ENCODE measurements around the gene NAXD.
"Not testable (repeated sequence)": the region's sequence is repeated elsewhere in the genome, so short reads cannot be mapped to it uniquely, and the experiment has no call there.

NAXD gene

DNA sequence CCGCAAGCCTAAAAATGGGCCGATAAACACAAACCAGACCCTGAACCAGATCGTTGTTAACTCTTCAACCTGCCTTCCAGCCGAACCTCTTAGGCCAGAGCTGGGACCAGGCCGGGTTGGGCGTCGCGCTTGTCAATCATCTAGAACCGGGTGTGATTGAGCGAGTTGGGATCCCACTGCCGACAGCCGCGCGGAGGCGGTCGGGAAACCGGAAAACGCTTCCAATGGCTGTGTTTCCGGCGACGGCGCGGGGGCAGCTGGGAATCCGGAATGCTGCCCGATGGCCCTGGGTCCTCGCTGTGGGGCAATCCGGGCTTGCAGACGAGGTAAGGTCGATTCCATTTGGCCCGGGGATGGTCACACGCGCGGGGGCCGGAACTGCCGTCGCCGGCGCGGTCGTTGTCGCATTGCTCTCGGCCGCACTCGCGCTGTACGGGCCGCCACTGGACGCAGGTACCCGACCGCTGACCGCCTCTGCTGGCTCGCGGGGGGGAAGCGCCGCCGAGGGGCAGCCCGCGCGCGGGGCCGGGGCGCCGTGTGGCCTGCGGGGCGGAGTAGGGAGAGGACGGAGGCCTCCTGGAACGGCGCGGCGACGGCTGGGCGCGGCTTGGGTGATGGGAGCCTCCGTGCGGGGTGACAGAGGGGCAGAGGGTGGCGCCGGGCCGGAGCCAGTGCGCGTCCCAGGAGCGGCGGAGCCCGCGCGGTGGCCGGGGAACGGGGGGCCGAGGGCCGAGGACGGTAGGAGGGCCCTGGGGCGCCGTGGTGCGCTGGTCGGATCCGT, at the start of gene NAXD:
NAXD (plus strand) TSS at position 224 of the 781 bp plus-strand sequence; CDS start at position 281, 57 bp downstream.
- peak; percentile 30 to 62 for DNase-seq (ENCODE audit: low read depth in 2 of 2)

DNA sequence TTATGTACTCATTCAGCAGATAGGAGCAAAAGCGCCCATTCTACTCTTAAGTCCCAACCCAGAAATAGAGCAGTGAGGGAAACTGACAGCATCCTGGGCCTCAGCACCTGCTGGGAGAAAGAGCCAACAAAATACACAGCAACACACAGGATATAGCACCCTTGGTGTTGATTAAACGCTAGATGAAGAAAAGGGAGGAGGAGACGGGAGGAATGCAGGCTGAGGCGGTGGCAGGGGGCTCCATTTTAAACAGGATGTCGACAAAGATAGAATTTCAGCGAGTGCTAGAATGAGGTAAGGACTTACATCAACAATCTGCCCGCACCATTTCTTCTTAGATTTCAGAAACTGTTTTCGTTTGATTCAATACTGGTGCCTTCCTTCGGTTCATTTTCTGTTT, 49.2 kb upstream of the NAXD start:
- DNase-seq (ENCODE audit: low read depth in 2 of 2): no peak

DNA sequence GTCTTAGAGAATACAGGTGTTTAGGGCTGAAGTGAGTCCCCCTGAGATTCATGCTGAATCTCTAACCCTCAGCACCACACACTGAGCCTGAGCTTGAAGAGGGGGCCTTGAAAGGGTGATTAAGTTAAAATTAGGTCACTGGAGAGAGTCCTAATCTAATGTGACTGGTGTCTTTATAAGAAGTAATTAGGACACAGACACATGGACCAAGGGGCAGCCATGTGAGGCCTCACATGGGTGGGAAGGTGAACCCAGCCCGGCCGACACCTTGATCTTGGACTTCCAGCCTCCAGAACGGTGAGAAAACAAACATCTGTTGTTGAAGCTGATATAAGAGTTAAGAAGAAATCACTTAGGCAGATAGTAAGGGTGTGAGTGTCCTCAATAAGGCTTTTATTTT, 46.7 kb upstream of the NAXD start:
- no peak for DNase-seq (ENCODE audit: low read depth in 2 of 2)

DNA sequence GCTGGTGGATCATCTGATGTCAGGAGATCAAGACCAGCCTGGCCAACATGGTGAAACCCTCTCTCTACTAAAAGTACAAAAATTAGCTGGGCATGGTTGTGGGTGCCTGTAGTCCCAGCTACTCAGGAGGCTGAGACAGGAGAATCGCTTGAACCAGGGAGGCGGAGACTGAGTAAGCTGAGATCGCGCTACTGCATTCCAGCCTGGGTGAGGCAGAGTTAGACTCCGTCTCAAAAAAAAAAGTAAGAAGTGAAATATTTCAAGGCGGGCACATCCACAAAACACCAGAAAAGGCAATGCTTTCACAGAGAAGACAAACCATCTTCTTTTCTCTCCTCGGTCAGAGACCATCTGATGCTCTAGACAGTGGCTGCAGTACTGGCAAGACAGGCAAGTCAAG, 45.4 kb upstream of the NAXD start:
- not testable (repeated sequence) for DNase-seq (ENCODE audit: low read depth in 2 of 2)

DNA sequence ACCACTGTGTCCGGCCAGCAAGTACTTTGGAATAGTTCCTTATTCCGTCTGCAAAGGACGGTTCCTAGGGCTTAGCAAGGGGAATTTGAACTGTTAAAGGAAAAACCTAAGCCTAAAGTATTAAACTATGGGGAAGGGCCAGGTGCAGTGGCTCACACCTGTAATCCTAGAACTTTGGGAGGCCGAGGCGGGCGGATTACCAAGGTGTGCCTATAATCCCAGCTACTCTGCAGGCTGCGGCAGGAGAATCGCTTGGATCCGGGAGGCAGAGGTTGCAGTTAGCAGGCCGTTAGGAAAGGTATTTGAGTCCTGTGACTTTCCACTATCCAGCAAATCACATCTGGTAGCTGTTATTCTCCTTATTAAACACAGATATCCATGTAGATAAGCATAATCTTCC, 44.5 kb upstream of the NAXD start:
- no peak for DNase-seq (ENCODE audit: low read depth in 2 of 2)

DNA sequence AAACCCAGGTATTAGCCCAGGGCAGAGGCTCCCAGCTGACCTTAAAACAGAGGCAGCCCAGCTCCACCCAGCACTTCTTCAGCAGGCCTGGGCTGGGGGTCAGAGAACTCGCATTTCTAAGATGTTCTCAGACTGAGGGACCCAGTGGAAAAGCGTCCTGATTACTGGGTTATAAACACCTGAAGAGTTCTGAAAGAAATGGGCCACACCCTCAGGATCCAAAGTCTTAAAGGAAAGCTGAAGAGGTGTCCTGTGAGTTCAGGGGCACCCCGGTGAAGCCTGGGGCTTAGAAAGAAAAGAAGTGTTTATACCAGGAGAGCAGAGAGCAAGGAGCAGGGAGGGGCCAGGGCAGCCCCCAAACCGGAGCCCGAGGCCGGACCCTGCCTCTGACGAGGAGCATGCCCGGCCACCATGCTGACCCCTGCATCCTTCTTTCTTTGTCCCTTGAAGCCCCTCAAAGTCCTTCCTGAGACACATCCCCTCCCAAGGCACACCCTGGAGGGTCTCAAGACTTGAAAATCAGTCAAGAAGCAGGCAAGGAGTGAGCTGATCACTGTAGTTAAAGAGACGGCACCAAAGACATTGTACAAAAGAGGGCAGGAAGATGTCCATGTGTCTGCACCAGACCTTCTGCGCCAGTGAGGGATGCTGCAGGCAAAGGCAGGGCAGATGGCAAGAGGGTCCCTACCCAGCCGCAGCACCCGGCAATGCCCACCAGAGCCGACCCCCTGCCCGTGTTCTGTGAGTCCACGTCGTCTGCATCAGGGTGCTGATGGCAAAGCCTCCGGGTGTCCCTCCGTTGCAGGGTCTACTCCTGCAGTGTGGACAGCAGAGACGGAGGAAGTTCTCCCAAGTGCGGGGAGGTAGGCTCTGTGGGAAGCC, 43.2 kb upstream of the NAXD start:
- DNase-seq (ENCODE audit: low read depth in 2 of 2): no peak

DNA sequence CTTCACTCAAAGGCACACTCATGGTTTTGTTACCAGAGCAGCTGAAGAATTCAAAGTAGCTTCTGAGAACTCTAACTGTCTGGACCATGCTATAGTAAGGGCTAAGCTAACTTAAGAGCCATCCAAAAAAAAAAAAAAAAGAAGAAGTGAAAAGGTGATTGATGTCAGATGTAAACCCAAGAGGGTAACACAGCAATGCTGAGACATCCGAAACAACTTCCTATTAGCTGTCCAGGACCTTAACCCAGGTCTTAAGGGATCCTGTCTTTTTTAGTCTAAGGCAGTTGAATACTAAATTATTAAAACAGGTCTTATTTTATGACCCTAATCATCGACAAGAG, 42.6 kb upstream of the NAXD start:
- DNase-seq (ENCODE audit: low read depth in 2 of 2): no peak

DNA sequence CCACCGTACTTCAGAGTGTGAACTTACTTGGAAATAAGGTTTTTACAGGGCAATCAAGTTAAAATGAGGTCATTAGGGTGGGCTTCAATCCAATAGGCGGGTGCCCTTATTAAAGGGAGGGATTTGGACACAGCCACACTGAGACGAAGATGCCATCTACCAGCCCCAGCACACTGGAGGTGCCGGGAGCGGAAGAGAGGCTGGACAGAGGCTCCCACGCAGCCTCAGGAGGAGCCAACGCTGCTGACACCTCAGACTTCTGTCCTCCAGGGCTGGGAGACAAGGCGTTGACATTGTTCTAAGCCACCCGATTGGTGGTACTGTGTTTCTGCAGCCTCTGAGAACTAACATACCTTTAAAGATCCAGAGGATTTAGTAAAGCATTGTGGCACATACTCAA, 41.2 kb upstream of the NAXD start:
- no peak for DNase-seq (ENCODE audit: low read depth in 2 of 2)

DNA sequence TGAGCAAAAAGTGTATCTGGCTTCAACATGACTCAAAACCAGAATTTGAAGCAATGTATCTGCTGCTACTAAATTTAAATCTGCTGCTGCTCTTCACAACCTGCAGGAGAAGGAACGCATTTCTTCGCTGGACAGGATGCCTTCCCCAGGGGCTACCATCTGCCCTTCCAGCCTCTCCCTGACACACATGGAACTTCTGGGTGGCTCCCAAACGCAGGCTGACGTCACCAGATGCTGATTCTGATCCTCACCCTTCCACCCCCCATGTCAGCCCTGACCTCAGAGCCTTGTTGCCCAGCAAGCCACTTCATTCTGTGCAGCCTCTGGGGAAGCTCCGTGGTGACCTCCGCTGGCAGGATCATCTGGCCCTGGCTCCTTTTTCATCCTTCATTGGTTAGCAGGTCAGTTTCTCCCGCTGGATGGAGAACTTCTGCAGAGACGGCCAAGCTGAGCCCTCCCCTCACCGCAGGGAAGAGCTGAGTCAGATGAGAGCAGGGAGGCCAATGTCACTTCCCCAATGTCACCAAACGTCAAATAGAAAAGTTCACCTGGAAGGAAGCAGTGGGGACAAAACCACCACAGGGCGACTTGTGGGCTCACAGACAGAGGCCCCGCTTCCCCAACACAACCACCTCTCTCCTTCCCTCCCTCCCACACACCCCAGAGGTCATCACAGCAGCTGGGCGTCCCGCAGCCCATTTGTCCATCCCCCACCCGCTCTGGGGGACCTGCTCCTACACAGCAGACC, 39.8 kb upstream of the NAXD start:
- no peak for DNase-seq (ENCODE audit: low read depth in 2 of 2)

DNA sequence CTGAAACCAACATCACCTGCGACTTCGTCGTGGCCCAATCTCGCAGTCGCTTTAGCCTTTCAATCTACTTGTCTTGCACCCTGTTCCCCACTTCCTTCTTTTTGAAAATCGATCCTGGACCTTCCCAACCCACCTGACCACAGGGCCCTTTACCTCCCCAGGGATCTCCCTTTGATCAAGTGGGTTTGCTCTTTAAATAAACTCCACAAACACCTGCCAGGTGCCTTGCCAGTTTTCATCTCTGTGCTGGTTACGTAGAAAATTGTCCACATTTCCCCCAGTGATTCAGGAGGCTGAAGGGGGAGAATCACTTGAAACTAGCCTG, 39.3 kb upstream of the NAXD start:
- DNase-seq (ENCODE audit: low read depth in 2 of 2): no peak

DNA sequence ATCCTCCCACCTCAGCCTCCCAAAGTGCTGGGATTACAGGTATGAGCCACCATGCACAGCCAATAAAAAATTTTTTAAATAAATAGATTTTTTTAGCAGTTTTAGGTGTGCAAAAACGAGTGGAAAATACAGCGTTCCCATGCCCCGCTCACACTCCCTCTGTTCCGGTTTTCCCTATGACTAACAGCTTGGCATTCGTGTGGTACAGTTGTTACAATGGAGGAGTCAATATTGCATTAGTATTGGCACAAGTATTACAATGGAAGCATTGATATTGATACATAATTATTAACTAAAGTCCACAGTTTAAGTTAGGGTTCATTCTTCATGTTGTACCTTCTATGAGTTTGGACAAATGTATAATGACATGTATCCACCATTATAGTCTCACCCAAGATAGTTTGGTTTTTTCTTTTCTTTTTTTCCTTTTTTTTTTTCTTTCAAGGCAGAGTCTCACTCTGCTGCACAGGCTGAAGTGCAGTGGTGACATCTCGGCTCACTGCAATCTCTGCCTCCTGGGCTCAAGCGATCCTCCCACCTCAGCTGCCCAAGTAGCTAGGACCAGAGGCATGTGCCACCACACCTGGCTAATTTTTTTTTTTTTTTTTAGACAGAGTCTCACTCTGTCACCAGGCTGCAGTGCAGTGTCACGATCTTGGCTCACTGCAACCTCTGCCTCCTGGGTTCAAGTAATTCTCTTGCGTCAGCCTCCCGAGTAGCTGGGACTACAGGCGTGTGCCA, 38.4 kb upstream of the NAXD start:
- DNase-seq (ENCODE audit: low read depth in 2 of 2): no peak

DNA sequence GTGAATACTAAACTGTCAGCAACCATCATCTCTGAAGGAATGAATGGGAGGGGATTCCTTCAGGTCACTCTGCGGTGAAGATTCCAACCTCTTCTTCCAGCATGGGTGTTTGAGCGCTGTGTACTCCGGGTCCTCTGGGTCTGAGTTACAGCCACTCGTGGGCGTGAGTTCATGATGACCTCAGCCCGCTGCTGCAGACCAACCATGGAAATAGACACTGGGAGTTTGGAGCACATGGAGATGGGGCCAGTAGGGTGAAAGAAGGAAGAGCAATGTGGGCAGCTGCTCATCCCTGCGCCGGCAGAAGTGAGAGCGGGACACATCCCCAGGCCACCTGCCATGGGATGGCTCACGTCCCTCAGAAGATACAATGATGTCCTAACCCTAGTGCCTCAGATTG, 37.0 kb upstream of the NAXD start:
- DNase-seq (ENCODE audit: low read depth in 2 of 2): no peak

DNA sequence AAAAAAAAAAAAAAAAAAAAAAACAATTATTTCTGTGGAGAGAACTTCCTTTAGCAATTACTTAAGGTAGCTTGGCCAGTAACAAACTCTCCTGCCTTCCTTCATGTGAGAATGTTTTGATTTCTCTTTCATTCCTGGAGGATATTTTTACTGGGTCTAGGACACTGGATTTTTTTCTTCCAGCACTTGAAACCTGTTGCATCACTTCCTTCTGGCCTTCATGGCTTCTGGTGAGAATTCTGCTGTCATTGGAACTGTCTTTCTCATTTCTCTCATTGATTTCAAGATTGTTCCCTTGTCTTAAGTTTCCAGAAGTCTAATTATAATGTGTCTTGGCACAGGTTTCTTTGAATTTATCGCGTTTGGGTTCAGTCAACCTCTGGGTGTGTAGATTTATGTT, 34.5 kb upstream of the NAXD start:
- DNase-seq (ENCODE audit: low read depth in 2 of 2): no peak

DNA sequence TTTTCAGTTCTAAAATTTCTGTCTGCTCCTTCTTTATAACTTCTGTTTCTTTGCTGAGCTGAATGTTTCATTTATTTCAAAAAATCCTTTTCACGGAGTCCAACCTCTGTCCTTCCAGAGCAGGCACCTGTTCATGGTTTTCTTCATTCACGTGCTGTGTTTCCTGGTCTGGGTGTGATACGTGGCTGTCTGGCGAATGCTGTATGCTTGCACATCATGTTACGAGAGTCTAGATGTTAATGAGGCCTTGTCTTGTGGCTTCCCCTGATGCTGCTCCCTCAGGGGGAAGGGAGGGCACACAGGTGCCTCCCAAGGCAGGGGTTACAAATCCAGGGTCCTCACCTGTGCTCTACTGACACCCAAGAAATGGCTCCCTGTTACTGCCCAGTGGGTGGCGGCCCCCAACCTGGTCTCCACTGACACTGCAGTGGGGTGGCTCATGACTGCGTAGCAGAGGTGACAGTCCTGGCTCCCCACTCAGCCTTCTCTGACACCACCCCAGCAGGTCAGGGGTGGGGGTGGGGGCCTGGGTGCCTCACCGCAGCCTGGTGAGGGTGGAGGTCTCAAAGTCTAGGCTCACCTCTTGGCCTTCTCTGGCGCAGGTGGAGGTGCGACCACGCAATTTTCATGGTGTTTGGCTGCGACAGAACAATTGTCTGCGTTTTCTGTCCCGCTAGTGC, 33.7 kb upstream of the NAXD start:
- no peak for DNase-seq (ENCODE audit: low read depth in 2 of 2)

DNA sequence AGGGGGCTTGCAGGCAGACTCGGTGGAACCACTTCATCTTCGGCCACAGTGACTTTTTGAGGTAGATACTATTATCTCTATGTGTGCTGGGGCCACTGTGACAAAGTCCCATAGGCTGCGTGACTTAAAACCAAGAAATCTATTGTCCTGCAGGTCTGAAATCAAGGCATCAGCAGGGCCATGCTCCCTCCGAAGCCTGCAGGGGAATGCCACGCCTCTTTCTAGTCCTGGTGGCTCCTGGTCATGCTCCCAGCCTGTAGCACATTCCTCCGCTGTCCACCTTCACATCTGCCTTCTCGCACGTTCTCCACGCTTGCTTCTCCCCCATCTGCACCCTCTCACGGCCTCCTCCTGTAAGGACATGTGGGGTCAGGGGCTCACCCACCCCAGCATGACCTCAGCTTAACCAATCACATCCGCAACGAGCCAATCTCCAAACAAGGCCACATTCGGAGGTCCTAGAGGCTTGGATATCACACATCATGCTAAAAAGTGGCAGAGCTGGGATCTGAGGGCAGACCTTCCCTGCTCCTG, 32.9 kb upstream of the NAXD start:
- DNase-seq (ENCODE audit: low read depth in 2 of 2): no peak

DNA sequence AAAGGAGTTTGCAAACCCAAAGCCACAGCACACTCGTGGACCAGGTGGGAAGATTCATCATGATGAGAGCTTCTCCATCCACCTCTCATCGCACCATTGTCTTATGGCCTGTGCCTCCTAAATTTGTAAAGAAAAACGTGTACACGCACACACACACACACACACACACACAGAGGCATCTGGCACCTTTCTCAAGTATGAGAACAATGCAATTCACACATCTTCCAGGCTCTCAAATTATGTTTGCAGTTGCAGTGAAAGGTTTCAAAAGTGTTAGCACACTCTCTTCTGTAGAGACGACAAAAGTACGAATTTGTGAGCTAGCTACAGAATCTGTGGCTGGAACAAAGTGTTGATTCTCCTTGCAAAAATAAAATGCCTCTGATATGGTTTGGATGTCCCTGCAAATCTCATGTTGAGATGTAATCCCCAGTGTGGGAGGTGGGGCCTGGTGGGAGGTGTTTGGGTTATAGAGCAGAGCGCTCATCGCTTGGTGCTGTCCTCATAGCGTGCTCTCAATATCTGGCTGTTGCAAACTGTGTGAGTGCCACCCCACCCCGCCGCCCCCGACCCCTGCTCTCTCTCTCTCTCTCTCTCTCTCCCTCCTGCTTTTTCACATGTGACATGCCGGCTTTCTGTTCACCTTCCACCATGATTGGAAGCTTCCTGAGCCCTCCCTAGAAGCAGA, 32.0 kb upstream of the NAXD start:
- no peak for DNase-seq (ENCODE audit: low read depth in 2 of 2)

DNA sequence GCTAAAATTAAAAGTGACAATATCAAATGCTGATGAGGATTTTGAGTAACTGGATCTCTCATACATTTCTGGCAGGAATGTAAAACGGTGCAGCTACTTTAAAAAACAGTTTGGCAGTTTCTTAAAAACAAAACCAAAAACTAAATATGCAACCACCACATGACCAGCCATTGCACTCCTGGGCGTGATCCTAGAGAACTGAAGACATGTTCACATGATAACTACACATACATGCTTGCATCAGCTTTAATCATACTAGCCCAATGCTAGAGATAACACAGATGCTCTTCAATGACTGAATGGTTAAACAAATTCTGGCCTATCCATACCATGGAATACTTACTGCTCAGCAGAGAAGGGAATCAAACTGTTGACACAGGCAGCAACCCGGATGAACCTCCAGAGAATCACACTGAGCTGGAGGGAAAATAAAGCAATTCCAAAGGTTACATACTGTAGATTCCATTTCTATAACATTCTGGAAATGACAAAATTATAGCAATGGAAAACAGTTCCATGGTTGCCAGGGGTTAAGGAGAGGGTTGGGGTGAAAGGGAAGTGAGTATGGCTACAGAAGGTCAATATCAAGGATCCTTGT, 25.5 kb upstream of the NAXD start:
- DNase-seq (ENCODE audit: low read depth in 2 of 2): no peak

DNA sequence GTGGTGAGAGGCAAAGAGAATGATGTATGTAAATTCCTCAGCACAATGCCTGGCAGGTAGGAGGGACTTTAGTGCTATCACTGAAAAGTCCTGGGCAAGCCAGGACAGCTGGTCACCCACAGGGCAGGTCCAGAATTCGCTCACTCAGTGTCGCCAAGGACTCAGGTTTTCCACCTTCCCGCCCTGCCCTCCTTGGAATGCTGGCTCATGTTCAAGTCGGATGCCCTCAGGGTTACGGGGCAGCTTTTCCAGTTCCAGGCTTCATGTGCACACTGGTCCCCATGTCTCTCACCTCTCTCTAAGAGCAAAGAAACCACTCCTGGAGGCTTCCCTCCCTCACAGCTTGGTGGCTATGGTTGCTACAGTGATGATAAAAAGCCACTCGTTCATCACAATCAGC, 24.8 kb upstream of the NAXD start:
- no peak for DNase-seq (ENCODE audit: low read depth in 2 of 2)

DNA sequence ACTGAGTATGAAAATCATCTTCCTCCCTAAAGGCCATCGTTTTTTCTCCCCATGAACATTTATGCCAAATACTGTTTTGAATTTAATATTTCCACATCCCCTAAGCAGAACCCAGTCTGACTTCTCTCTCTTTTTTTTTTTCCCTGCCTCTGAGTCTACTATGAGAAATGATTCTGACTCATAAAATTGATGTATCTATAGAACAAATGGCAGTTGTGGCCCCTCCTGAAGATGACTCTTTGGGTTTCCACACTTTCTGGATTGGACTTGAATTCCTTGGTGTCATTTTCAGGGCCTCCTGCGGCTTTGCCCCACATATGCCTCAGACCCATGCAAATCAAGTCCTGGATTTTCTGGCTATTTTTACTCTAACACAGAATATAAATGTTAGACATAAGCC, 22.7 kb upstream of the NAXD start:
- no peak for DNase-seq (ENCODE audit: low read depth in 2 of 2)

Data from stimulated activated CD4-positive, alpha-beta T cell treated with anti-CD3 and anti-CD28 coated beads, Interleukin-1b, Interleukin-23, amount 100 ng/mL, for 1 hour (primary cell).